ENCODE data around the gene AUTS2.

AUTS2 gene

DNA sequence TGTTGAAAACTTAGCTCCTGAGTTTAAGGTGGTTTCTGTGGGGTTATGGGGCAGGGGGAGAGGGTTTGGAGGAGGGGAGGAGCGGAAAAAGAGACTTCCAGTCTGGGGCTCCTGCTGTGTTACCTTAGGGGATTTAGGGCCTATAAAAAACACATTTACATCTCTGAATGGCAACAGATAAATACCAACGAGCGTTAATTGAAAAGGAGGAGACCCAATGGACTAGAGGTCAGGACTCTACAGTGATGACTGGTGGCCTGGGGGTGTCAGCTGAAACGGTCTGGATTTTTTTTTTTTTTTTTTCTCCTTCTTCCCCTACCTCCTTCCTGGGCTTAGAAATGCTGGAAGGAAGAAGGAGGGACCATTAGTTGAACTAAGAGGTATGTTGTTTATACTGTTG lies 47.4 kb downstream of the AUTS2 start (continued):
- TF ChIP-seq, protein P1, sequence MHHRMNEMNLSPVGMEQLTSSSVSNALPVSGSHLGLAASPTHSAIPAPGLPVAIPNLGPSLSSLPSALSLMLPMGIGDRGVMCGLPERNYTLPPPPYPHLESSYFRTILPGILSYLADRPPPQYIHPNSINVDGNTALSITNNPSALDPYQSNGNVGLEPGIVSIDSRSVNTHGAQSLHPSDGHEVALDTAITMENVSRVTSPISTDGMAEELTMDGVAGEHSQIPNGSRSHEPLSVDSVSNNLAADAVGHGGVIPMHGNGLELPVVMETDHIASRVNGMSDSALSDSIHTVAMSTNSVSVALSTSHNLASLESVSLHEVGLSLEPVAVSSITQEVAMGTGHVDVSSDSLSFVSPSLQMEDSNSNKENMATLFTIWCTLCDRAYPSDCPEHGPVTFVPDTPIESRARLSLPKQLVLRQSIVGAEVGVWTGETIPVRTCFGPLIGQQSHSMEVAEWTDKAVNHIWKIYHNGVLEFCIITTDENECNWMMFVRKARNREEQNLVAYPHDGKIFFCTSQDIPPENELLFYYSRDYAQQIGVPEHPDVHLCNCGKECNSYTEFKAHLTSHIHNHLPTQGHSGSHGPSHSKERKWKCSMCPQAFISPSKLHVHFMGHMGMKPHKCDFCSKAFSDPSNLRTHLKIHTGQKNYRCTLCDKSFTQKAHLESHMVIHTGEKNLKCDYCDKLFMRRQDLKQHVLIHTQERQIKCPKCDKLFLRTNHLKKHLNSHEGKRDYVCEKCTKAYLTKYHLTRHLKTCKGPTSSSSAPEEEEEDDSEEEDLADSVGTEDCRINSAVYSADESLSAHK (tag by site-specific recombination; IDR thresholded peaks at IDR 0.05): peak; percentile 89
- TF ChIP-seq, protein P2, sequence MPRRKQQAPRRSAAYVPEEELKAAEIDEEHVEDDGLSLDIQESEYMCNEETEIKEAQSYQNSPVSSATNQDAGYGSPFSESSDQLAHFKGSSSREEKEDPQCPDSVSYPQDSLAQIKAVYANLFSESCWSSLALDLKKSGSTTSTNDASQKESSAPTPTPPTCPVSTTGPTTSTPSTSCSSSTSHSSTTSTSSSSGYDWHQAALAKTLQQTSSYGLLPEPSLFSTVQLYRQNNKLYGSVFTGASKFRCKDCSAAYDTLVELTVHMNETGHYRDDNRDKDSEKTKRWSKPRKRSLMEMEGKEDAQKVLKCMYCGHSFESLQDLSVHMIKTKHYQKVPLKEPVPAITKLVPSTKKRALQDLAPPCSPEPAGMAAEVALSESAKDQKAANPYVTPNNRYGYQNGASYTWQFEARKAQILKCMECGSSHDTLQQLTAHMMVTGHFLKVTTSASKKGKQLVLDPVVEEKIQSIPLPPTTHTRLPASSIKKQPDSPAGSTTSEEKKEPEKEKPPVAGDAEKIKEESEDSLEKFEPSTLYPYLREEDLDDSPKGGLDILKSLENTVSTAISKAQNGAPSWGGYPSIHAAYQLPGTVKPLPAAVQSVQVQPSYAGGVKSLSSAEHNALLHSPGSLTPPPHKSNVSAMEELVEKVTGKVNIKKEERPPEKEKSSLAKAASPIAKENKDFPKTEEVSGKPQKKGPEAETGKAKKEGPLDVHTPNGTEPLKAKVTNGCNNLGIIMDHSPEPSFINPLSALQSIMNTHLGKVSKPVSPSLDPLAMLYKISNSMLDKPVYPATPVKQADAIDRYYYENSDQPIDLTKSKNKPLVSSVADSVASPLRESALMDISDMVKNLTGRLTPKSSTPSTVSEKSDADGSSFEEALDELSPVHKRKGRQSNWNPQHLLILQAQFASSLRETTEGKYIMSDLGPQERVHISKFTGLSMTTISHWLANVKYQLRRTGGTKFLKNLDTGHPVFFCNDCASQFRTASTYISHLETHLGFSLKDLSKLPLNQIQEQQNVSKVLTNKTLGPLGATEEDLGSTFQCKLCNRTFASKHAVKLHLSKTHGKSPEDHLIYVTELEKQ (tag by site-specific recombination; IDR thresholded peaks at IDR 0.05; ENCODE audit: borderline replicate concordance): 0 out of 2 replicates have a peak, but pooled peaks have one; percentile 48
- 0 out of 2 replicates have a peak, but pooled peaks have one; percentile 22 for TF ChIP-seq MZF1 (tag by site-specific recombination; IDR thresholded peaks at IDR 0.05; ENCODE audit: borderline replicate concordance)
- TF ChIP-seq, protein P3, sequence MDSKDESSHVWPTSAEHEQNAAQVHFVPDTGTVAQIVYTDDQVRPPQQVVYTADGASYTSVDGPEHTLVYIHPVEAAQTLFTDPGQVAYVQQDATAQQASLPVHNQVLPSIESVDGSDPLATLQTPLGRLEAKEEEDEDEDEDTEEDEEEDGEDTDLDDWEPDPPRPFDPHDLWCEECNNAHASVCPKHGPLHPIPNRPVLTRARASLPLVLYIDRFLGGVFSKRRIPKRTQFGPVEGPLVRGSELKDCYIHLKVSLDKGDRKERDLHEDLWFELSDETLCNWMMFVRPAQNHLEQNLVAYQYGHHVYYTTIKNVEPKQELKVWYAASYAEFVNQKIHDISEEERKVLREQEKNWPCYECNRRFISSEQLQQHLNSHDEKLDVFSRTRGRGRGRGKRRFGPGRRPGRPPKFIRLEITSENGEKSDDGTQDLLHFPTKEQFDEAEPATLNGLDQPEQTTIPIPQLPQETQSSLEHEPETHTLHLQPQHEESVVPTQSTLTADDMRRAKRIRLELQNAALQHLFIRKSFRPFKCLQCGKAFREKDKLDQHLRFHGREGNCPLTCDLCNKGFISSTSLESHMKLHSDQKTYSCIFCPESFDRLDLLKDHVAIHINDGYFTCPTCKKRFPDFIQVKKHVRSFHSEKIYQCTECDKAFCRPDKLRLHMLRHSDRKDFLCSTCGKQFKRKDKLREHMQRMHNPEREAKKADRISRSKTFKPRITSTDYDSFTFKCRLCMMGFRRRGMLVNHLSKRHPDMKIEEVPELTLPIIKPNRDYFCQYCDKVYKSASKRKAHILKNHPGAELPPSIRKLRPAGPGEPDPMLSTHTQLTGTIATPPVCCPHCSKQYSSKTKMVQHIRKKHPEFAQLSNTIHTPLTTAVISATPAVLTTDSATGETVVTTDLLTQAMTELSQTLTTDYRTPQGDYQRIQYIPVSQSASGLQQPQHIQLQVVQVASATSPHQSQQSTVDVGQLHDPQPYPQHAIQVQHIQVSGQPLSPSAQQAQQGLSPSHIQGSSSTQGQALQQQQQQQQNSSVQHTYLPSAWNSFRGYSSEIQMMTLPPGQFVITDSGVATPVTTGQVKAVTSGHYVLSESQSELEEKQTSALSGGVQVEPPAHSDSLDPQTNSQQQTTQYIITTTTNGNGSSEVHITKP (tag by site-specific recombination; IDR thresholded peaks at IDR 0.05): peak; percentile 38; the same call in 1 of the 2 replicates
- TF ChIP-seq GLIS1 (tag by site-specific recombination; IDR thresholded peaks at IDR 0.05): peak; percentile 27; the same call in 1 of the 2 replicates
- TF ChIP-seq ZNF335 (tag by site-specific recombination; conservative IDR thresholded peaks at IDR 0.05): no peak
- no peak for TF ChIP-seq KLF10 (tag by site-specific recombination; IDR thresholded peaks at IDR 0.05)
- peak; percentile 15; the same call in 1 of the 2 replicates for TF ChIP-seq SP7 (tag by site-specific recombination; IDR thresholded peaks at IDR 0.05)
- TF ChIP-seq, protein P4, sequence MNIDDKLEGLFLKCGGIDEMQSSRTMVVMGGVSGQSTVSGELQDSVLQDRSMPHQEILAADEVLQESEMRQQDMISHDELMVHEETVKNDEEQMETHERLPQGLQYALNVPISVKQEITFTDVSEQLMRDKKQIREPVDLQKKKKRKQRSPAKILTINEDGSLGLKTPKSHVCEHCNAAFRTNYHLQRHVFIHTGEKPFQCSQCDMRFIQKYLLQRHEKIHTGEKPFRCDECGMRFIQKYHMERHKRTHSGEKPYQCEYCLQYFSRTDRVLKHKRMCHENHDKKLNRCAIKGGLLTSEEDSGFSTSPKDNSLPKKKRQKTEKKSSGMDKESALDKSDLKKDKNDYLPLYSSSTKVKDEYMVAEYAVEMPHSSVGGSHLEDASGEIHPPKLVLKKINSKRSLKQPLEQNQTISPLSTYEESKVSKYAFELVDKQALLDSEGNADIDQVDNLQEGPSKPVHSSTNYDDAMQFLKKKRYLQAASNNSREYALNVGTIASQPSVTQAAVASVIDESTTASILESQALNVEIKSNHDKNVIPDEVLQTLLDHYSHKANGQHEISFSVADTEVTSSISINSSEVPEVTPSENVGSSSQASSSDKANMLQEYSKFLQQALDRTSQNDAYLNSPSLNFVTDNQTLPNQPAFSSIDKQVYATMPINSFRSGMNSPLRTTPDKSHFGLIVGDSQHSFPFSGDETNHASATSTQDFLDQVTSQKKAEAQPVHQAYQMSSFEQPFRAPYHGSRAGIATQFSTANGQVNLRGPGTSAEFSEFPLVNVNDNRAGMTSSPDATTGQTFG (tag by site-specific recombination; IDR thresholded peaks at IDR 0.05; ENCODE audit: borderline replicate concordance): no peak

DNA sequence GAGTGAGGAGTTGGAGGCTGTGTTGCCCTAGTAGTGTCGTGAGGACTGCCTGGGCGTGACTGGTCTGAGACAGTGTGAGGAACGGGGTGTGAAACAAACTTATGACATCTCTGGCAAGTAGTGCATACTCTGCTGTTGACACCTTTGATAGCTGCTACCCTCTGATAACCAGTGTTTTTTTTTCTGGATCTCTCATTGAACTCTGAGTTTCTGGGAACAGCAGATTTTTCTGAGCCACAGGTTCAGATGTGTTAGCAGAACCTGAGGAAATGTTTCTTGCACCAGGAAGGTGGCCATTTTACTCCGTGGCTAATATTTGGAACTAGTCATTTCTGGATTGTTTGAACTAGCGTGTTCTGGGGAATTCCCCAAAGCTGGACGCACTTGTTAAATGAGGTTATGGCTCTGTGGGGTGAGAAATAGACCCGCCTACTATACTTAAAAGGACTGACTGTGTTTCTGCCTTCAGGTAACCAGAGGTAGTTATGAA lies 52.9 kb downstream of the AUTS2 start:
- H3K9me3 ChIP-seq (ENCODE audit: control insufficient read depth, insufficient read depth, low read depth, low read length): no peaks in the 10 kb centered on the region
- TF ChIP-seq TRIM28 (IDR thresholded peaks at IDR 0.05; ENCODE audit: borderline replicate concordance, low read length): no peak
- TF ChIP-seq ZNF433 (tag by site-specific recombination; IDR thresholded peaks at IDR 0.05; ENCODE audit: low read depth): no peak
- TF ChIP-seq OSR2 (tag by site-specific recombination; IDR thresholded peaks at IDR 0.05): no peak
- no peak for TF ChIP-seq ZNF529 (tag by site-specific recombination; IDR thresholded peaks at IDR 0.05; ENCODE audit: insufficient replicate concordance)
- TF ChIP-seq, protein P5, sequence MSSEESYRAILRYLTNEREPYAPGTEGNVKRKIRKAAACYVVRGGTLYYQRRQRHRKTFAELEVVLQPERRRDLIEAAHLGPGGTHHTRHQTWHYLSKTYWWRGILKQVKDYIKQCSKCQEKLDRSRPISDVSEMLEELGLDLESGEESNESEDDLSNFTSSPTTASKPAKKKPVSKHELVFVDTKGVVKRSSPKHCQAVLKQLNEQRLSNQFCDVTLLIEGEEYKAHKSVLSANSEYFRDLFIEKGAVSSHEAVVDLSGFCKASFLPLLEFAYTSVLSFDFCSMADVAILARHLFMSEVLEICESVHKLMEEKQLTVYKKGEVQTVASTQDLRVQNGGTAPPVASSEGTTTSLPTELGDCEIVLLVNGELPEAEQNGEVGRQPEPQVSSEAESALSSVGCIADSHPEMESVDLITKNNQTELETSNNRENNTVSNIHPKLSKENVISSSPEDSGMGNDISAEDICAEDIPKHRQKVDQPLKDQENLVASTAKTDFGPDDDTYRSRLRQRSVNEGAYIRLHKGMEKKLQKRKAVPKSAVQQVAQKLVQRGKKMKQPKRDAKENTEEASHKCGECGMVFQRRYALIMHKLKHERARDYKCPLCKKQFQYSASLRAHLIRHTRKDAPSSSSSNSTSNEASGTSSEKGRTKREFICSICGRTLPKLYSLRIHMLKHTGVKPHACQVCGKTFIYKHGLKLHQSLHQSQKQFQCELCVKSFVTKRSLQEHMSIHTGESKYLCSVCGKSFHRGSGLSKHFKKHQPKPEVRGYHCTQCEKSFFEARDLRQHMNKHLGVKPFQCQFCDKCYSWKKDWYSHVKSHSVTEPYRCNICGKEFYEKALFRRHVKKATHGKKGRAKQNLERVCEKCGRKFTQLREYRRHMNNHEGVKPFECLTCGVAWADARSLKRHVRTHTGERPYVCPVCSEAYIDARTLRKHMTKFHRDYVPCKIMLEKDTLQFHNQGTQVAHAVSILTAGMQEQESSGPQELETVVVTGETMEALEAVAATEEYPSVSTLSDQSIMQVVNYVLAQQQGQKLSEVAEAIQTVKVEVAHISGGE (tag by site-specific recombination; conservative IDR thresholded peaks at IDR 0.05; ENCODE audit: low read depth): no peak
- TF ChIP-seq ZNF555 (tag by site-specific recombination; conservative IDR thresholded peaks at IDR 0.05): no peak
- TF ChIP-seq ZFP41 (tag by site-specific recombination; IDR thresholded peaks at IDR 0.05; ENCODE audit: borderline replicate concordance): no peak
- no peak for TF ChIP-seq GLI4 (tag by site-specific recombination; IDR thresholded peaks at IDR 0.05)
- no peak for TF ChIP-seq ZNF324 (tag by site-specific recombination; IDR thresholded peaks at IDR 0.05)
- TF ChIP-seq ZNF610 (tag by site-specific recombination; IDR thresholded peaks at IDR 0.05; ENCODE audit: borderline replicate concordance): no peak
- POLR2A ChIA-PET: no interaction called here
- CTCF ChIA-PET: interaction anchor here (0.6 to 0.7 kb wide), 3 partner anchors 22 to 946 kb away, joined by 3 read pairs; no protein-coding TSS in a partner anchor
- peaks cover 32% of the 10 kb centered on the region for H3K4me1 ChIP-seq (ENCODE audit: control insufficient read depth, insufficient read depth, low read length)
- no peaks in the 10 kb centered on the region for H3K36me3 ChIP-seq (ENCODE audit: control insufficient read depth in 2 of 2, insufficient read depth in 1 of 2, low read length in 2 of 2)
- H3K27ac ChIP-seq (ENCODE audit: extremely low read depth, low read depth, low read length): no peak overlapping the region
- H3K4me3 ChIP-seq (ENCODE audit: low read depth, low read length): no peak overlapping the region
